HG02884 (cell line): ENCODE data around the gene PABPN1.

Experiments used
- ATAC-seq: cut with Tn5 transposase; IDR thresholded peaks from one replicate; pipeline ENCODE4 v1.9.1; 2021; ENCODE audit warnings: mild to moderate bottlenecking, moderate library complexity; ENCODE audit not compliant: unreplicated experiment

Gene PABPN1

GRCh38 chr14:23326491-23327332, 5.5 kb downstream of the PABPN1 start:
- no peak for ATAC-seq

DNA sequence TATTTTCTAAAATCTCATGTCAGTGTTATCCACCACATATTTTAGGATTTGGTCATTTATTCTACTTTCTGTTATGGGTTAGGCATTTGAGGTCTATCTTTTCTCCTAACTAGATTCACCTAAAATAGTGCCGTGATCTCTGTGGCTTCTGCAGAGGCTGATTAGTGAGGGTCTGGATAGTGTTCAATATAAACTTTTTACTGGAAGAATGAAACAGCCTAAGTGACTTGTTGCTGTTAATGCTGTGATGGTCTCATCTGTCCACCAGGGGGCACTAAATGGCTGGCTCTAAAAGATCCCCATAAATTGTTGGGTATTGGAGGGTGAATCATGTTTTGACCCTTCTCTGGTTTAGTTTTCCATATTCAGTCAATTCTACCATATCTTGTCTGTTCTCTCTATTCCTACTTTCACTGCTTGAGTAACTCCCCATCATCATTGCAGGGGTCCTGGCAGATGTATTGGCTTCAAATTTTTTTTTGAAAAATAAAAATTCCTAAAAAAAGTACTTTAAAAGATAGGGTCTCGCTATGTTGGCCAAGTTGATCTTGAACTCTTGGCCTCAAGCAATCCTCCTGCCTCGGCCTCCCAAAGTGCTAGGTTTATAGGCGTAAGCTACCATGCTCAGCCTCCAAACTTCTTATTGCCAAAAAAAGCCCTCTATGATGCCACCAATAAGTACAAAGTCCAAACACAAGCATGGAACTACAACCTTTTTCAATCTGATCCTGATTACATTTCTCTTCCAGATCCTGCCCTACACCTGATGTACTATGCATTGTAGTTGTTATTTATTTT, 6.9 kb downstream of the PABPN1 start:
- ATAC-seq = no peak

GRCh38 chr14:23335623-23336022, 14.4 kb downstream of the PABPN1 start:
- no peak for ATAC-seq

DNA sequence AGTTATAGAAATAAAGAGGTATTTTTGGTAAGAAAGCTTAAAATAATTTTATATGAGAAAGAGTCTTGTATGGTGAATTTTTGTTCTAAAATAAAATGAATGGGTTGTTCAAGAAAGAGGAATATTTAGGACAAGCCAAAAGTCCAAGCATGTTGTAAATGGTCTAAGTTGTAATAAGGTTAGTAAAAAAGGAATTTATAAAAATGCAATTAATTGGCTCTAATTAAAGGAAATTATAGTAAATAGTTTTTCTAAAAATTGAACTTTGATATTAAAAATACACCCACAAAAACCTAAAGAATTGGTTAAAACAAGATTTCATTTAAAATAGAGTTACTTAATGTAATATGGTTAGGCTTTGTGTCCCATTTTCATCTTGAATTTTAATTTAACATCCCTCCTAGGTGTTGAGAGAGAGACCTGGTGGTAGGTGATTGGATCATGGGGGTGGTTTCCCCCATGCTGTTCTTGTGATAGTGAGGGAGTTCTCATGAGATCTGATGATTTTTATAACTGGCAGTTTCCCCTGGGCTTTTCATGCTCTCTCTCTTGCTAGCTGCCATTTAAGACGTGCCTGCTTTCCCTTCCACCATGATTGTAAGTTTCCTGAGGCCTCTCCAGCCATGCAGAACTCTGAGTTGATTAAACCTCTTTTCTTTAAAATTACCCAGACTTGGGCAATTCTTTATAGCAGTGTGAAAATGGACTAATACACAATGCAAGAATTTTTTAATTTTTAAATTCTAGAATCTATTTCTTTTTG, 18.4 kb downstream of the PABPN1 start:
- ATAC-seq = no peak

- ATAC-seq = no peak
These were observed 23.2 kb downstream of the PABPN1 start for GRCh38 chr14:23344481-23344880.

- ATAC-seq = no peak
These were observed 24.9 kb downstream of the PABPN1 start for GRCh38 chr14:23345987-23346692.

GRCh38 chr14:23346693-23347405, 25.6 kb downstream of the PABPN1 start:
- ATAC-seq = no peak

- ATAC-seq = no peak
These were observed 26.4 kb downstream of the PABPN1 start for GRCh38 chr14:23347406-23348296.

- ATAC-seq = no peak
These were observed 27.0 kb downstream of the PABPN1 start for GRCh38 chr14:23348297-23348655.

GRCh38 chr14:23349156-23349845, 28.0 kb downstream of the PABPN1 start:
- no peak for ATAC-seq

- no peak for ATAC-seq
These were observed 30.6 kb downstream of the PABPN1 start for GRCh38 chr14:23351681-23352505.

GRCh38 chr14:23352506-23353432, 31.5 kb downstream of the PABPN1 start, which contains the start of gene SLC22A17:
Gene SLC22A17 (minus strand): TSS chr14:23352887.
- no peak for ATAC-seq

GRCh38 chr14:23353433-23353780, 32.1 kb downstream of the PABPN1 start:
- no peak for ATAC-seq

- ATAC-seq = no peak
These were observed 33.7 kb downstream of the PABPN1 start for GRCh38 chr14:23354990-23355389.

- no peak for ATAC-seq
These were observed 34.7 kb downstream of the PABPN1 start for GRCh38 chr14:23355871-23356435.

- ATAC-seq = no peak
These were observed 35.4 kb downstream of the PABPN1 start for GRCh38 chr14:23356662-23357061.
